Measurements from ENCODE around the gene STIP1.

STIP1 gene

DNA sequence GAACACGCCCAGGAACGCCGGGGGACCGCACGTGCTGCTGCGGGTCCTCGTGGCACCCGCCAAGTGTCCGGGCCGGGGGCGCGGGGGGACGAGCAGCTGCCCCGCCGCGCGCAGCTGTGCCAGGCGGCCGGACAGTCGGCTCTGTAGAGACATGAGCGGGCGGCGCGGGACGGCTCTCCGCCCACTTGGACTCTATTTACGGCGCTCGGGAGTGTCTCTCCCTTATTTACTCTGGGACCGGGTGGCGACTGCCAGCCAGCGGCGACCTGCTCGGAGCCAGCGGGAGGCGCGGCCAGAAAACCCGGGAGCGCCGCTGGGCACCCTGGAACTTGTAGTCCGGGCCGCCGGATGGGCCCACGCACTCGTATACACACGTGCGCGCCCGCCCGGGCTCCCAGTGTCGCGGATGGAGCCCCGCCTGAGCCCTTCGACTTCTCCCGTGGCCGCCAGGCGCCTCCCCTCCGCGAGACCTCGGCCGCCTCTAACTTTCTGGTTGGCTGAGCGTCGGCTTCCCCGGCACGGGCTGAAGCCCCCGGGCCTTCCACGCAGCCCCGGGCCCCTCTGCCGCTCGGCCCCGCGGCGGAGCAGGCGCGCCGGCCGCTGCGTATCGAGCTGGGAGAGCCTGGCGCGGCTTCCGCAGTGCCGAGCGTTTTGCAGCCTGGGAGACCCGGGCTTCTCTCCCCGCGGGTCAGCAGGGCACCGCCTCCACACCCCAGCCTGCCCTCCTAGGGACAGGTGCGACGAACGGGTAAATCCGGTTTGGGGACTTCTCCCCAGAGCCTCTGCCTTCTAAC, 19.9 kb upstream of the STIP1 start, which contains the start of gene MACROD1:
Gene MACROD1, minus strand, starts transcription at position 272 of the 794 bp plus-strand sequence. Its CDS starts 119 bp downstream, at position 153.
- ATAC-seq (replicated peaks): peak; percentile 97

DNA sequence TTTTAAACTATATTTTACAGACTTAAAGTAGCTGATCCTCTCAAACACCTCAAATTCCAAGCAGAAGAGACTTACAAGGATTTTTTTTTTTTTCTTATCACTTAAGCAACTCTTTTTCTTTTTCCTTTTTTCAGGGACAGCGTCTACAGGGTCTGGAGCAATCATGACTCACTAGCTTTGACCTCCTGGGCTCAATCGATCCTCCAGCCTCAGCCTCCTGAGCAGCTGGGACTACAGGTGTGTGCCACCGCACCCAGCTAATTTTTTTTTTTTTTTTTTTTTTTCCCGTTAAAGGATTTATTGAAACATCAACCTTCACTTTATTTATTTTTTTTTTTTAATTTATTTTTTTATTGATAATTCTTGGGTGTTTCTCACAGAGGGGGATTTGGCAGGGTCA, 15.6 kb upstream of the STIP1 start:
- no peak for ATAC-seq (replicated peaks)
- no peaks in the 10 kb centered on the region for H3K27me3 Mint-ChIP-seq
- H3K4me3 Mint-ChIP-seq: no peak overlapping the region
- H3K4me1 Mint-ChIP-seq (ENCODE audit: low read depth in 2 of 2): peaks cover 6 to 7% of the 10 kb centered on the region in 2 donors
- H3K9me3 Mint-ChIP-seq: no peaks in the 10 kb centered on the region
- DNase-seq: no peak
- no peaks in the 10 kb centered on the region for H3K36me3 Mint-ChIP-seq (ENCODE audit: insufficient read depth)
- H3K27ac Mint-ChIP-seq: no peak overlapping the region

More for the DNA sequence above, 19.9 kb upstream of the STIP1 start, which contains the start of gene MACROD1:
- Mint-ChIP-seq H3K36me3 (ENCODE audit: insufficient read depth) (no peaks in the 10 kb centered on the region), H3K4me1 (ENCODE audit: low read depth in 2 of 2) (peaks cover 12 to 15% of the 10 kb centered on the region in 2 donors), H3K27ac (peak within 1 kb of the TSS in 1 of 2 donors; percentile 65), H3K27me3 (no peaks in the 10 kb centered on the region), H3K4me3 (peak within 1 kb of the TSS; percentile 87 to 90), H3K9me3 (no peaks in the 10 kb centered on the region)
- peak; percentile 61 to 63 (median 62) for DNase-seq

DNA sequence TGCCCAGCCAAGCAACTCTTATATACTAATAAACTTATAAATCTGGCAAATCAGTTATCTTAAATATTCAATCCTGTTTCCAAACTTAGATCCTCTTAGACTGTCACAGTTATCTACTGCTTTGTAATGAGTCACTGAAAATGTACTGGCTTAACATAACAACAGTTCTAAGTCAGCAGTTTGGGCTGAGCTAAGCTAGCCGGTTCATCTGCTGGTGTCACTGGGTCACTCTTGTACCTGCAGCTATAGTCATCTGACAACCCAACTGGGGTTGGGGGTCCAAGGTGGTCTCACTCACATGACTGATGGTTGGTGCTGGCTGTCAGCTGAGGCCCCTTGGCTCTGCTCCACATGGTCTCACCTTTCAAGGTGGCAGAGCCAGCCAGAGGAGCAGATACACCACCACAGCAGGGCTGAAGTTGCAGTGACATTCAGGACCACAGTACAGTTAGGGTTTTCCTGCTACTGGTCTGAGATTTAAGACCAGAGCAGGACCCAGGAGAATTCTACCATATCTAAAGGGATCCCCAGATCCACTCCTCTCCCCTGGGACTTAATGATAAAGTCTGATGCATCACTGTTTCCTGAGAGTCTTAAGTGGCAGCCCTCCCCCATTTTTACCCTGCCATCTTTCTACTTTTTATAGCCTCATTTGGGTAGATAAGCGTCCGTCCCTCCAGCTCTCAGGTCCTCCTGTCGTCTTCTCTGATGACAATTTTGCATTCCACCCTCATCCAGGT, 12.2 kb upstream of the STIP1 start:
- H3K4me1 Mint-ChIP-seq (ENCODE audit: low read depth in 2 of 2): peaks cover 0 to 1% of the 10 kb centered on the region in 2 donors
- peaks cover 4% of the 10 kb centered on the region for H3K36me3 Mint-ChIP-seq (ENCODE audit: insufficient read depth)
- H3K27ac Mint-ChIP-seq: no peak overlapping the region
- DNase-seq (no peak), ATAC-seq (replicated peaks) (no peak)
- no peaks in the 10 kb centered on the region for H3K9me3 Mint-ChIP-seq
- no peaks in the 10 kb centered on the region for H3K27me3 Mint-ChIP-seq
- no peak overlapping the region for H3K4me3 Mint-ChIP-seq

DNA sequence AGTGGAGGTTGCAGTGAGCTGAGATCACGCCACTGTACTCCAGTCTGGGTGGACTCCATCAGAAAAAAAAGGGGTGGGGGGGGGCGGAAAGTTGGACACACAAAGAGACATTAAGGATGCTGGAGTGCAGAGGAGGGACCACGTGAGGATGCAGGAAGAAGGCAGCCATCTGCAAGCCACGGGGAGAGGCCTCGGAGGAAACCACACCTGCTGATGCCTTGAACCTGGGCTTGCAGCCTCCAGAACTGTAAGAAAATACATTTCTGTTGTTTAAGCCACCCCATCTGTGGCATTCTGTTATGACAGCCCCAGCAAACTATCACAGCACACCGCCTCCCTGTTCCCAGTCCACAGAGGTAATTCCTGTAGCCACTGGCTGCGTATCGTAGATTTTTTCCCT, 9.2 kb upstream of the STIP1 start:
- no peak overlapping the region for H3K27ac Mint-ChIP-seq
- H3K4me3 Mint-ChIP-seq: no peak overlapping the region
- no peak for ATAC-seq (replicated peaks)
- no peak for DNase-seq
- no peaks in the 10 kb centered on the region for H3K27me3 Mint-ChIP-seq
- H3K36me3 Mint-ChIP-seq (ENCODE audit: insufficient read depth): peaks cover 8% of the 10 kb centered on the region
- peaks cover 1 to 3% of the 10 kb centered on the region in 2 donors for H3K4me1 Mint-ChIP-seq (ENCODE audit: low read depth in 2 of 2)
- H3K9me3 Mint-ChIP-seq: no peaks in the 10 kb centered on the region

DNA sequence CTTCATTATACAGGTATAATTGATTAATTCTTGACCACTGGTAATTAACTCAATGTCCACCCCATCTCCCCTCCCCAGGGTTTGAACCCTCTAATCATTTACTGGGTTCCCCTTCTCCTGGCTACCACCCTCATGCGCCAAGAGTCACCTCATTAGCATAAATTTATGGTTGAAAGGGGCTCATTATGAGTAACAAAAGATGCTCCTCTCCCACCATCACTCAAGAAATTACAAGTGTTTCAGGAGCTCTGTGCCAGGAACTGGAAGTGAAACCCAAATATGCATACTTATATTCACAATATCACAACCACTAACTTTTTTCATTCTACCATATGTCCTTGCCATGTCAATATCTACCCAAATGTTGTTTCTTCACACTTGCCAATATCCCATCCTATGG, 7.8 kb upstream of the STIP1 start:
- Mint-ChIP-seq H3K9me3 (no peaks in the 10 kb centered on the region), H3K4me3 (no peak overlapping the region)

DNA sequence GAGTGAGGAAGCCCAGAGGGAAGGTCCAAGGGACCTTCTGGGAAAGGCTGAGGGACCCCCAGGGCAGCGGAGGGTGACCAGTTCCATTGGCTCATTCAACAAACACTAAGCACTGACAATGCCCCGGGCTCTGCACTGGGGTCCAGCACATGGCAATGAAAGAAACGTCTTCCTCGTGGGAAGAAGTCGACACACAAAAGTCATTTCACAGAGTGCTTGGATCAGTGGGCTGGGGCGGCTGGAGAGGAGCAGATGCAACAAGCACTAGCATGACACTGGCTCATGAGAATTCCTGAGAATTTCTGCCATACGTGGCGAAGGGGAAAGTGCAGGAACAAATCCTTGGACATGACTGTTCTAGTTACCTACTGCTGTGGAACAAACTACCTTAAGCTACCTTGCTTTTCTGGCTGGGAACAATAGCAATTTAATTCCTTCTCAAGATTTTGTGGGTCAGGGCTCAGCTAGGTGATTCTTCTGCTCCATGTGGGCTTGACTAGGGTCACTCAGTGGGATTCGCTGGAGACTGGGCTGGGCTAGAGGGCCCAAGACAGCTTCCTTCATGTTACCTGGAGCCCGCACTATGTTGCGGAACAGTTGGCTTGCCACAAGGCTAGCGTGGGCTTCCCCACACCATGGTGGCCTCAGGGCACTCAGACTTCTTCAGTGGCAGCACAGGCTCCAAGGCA, 6.9 kb upstream of the STIP1 start:
- H3K27me3 Mint-ChIP-seq: no peaks in the 10 kb centered on the region
- ATAC-seq (replicated peaks): no peak
- H3K4me1 Mint-ChIP-seq (ENCODE audit: low read depth in 2 of 2): peaks cover 9 to 11% of the 10 kb centered on the region in 2 donors
- H3K9me3 Mint-ChIP-seq: no peaks in the 10 kb centered on the region
- DNase-seq: no peak
- no peak overlapping the region for H3K27ac Mint-ChIP-seq
- H3K4me3 Mint-ChIP-seq: no peak overlapping the region
- peaks cover 8% of the 10 kb centered on the region for H3K36me3 Mint-ChIP-seq (ENCODE audit: insufficient read depth)

More for the DNA sequence above, 7.8 kb upstream of the STIP1 start:
- no peak for DNase-seq
- ATAC-seq (replicated peaks): no peak
- H3K4me1 Mint-ChIP-seq (ENCODE audit: low read depth in 2 of 2): peaks cover 1 to 7% of the 10 kb centered on the region in 2 donors
- peaks cover 8% of the 10 kb centered on the region for H3K36me3 Mint-ChIP-seq (ENCODE audit: insufficient read depth)
- H3K27ac Mint-ChIP-seq: no peak overlapping the region
- H3K27me3 Mint-ChIP-seq: no peaks in the 10 kb centered on the region

DNA sequence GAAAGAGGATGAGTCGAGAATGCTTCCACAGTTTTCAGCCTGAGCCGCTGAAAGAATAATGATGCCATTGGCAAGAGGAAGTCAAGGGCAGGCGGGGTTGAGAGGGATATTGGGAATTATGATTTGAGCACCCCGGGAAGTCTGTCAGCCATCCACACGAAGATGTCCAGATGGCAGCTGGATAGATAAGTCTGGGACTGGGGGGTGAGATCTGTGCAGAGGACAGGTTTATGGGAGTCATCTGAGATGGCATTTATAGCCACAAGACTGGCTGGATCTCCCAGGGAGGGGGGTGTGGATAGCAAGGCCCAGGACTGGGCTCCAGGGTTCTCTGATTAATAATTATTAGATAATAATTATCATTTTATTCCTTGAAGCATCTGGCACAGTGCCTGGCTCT, 5.1 kb upstream of the STIP1 start:
- ATAC-seq (replicated peaks) (no peak), DNase-seq (no peak)
- H3K27ac Mint-ChIP-seq: no peak overlapping the region
- H3K4me3 Mint-ChIP-seq: no peak overlapping the region
- H3K9me3 Mint-ChIP-seq: no peaks in the 10 kb centered on the region
- peaks cover 17% of the 10 kb centered on the region for H3K36me3 Mint-ChIP-seq (ENCODE audit: insufficient read depth)
- peaks cover 14% of the 10 kb centered on the region in 2 donors for H3K4me1 Mint-ChIP-seq (ENCODE audit: low read depth in 2 of 2)
- H3K27me3 Mint-ChIP-seq: no peaks in the 10 kb centered on the region

DNA sequence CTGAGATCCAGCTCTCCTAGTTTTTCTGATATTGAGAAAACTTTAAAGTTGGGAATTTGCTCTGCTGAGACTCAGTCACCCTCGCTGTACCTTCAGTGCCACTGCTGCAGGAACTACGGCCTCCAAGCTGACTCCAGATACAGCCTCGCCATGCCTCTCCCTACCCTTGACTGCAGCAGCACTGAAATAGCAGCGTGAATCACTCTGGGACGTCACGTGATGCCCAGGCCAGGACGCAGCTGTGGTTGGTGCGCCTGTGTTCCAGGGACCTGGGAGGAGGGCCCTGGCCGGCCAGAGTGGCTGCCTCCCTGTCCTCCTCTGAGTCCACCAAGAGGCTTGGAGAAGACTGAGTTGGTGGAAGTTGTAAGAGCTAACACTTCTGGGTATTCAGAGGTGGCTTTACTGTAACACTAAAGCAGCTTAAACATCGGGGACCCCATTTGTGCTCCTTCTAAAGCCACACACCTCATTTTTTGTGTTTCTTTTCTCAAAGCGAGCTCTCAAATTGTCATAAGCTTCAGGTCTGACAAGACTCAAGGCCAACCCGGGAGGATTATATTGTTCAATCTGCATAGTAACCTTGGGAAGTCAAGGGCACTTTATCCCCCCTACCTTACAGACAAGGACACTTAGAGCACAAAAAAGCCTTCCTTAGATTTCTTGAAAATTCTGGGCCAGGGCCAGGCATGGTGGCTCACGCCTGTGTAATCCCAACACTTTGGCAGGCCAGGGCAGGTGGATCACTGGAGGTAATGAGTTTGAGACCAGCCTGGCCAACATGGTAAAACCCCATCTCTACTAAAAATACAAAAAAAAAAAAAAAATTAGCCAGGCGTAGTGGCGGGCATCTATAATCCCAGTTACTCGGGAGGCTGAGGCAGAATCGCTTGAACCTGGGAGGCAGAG, 4.2 kb upstream of the STIP1 start:
- DNase-seq: no peak
- Mint-ChIP-seq H3K27ac (no peak overlapping the region), H3K4me1 (ENCODE audit: low read depth in 2 of 2) (peaks cover 14 to 15% of the 10 kb centered on the region in 2 donors), H3K9me3 (no peaks in the 10 kb centered on the region), H3K4me3 (no peak overlapping the region), H3K36me3 (ENCODE audit: insufficient read depth) (peaks cover 21% of the 10 kb centered on the region), H3K27me3 (no peaks in the 10 kb centered on the region)
- no peak for ATAC-seq (replicated peaks)

DNA sequence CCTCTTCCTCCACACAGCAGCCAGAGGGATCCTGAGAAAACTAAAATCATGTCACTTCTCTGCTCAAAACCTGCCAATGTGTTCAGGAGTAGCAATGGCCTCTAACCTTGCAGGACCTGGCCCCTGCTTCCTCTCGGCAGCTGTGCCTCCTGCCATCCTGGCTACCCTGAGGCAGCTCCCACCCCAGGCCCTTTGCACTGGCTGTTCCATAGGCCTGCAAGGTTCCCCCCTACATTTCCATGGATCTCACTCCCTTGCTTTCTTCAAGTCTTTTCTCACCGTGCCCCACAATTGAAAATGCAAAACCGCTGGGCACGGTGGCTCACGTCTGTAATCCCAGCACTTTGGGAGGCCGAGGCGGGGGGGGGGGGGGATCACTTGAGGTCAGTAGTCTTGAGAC, 2.1 kb upstream of the STIP1 start:
- H3K4me1 Mint-ChIP-seq (ENCODE audit: low read depth in 2 of 2): peaks cover 14 to 18% of the 10 kb centered on the region in 2 donors
- DNase-seq: no peak
- peak overlapping the region in 1 of 2 donors; percentile 59 for H3K4me3 Mint-ChIP-seq
- H3K9me3 Mint-ChIP-seq: no peaks in the 10 kb centered on the region
- peaks cover 17% of the 10 kb centered on the region for H3K36me3 Mint-ChIP-seq (ENCODE audit: insufficient read depth)
- no peak for ATAC-seq (replicated peaks)
- no peaks in the 10 kb centered on the region for H3K27me3 Mint-ChIP-seq
- peak overlapping the region in 1 of 2 donors; percentile 31 for H3K27ac Mint-ChIP-seq

DNA sequence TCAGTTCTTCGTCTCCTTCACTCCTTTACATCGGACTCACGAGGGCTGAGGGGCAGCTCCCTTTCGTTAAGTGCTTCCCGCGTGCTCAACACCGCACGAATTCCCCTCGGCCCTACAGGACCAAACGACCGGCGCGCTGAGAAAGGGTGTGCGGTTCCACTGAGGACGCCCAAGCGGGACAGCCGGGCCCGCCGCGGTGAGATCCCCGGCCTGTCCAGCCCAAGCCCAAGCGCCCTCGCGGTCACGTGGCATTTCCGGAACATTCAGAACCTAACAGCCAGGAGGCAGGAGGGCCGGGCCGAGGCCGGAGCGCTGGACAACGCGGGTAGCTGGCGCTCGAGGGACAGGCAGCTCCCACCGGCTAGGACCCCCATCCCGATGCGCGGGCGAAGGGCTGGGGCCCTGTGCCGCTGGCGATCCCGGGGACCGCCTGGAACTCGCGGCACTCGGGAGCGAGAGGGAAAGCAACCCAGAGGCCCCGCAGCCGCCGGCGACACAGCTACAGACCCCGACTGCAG, 737 bp upstream of the STIP1 start:
- no peak for ATAC-seq (replicated peaks)
- Mint-ChIP-seq H3K36me3 (ENCODE audit: insufficient read depth) (peaks cover 28% of the 10 kb centered on the region), H3K4me3 (peak overlapping the region in 1 of 2 donors; percentile 91), H3K27ac (peak overlapping the region in 1 of 2 donors; percentile 31), H3K9me3 (no peaks in the 10 kb centered on the region), H3K4me1 (ENCODE audit: low read depth in 2 of 2) (peaks cover 18 to 21% of the 10 kb centered on the region in 2 donors), H3K27me3 (no peaks in the 10 kb centered on the region)
- peak in 1 of 3 experiments; percentile 25 for DNase-seq

DNA sequence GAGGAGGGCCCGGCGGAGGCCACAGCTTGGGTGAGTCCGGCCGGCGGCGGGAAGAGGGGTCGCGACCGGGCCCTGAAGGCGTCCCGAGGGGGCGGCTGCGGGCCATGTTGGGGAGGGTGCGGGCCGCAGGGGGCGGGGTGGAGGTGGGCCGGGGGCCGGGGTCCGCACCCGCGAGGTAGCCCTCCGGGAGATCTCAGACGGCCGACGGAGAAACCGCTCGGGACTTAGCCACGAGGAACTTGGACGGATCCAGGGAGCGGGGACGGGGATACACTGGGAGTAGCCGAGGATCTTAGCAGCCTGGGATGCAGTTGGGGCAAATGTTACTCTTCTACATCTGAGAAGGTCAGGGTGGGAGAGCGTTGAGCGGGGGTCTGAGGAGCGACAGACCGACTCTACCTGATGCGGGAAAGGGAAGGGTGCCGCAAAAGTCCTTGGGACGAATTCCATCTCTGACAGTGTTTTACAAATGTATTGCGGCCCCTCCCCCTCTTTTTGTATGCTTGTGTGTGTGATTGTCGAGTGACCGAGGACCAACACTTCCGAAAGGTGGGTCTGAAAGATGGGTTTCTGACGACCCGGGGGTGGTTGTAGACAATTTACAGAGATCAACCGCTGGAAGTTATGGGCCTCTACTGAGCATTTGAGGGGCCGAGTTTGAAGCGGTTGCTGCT, 658 bp downstream of the STIP1 start:
- Mint-ChIP-seq H3K4me3 (no peak overlapping the region), H3K9me3 (no peaks in the 10 kb centered on the region), H3K4me1 (ENCODE audit: low read depth in 2 of 2) (peaks cover 16 to 21% of the 10 kb centered on the region in 2 donors), H3K27me3 (no peaks in the 10 kb centered on the region), H3K36me3 (ENCODE audit: insufficient read depth) (peaks cover 29% of the 10 kb centered on the region), H3K27ac (peak overlapping the region in 1 of 2 donors; percentile 86)
- ATAC-seq (replicated peaks) (no peak), DNase-seq (peak in 1 of 3 experiments; percentile 37)

DNA sequence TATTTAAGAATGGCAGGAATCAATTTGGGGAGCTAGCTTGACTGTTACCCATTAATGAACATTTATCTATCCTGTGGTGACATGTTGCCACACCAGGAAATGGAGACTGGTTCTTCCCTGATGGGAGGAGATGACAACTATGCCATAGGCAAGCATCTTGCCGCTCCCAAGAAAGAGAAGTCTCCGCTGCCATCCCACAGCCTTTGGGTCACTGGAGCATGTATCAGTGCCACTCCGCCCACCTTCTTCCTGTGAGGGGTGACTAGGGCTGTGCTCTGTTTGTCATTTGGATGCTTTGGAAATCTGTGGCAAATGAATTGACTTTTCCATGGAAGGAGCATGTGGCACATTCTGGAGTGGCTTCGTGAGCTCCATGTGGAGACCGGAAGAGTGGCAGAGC, 6.5 kb downstream of the STIP1 start:
- Mint-ChIP-seq H3K4me3 (no peak overlapping the region), H3K4me1 (ENCODE audit: low read depth in 2 of 2) (peaks cover 6 to 10% of the 10 kb centered on the region in 2 donors), H3K27me3 (no peaks in the 10 kb centered on the region), H3K36me3 (ENCODE audit: insufficient read depth) (peaks cover 64% of the 10 kb centered on the region), H3K9me3 (no peaks in the 10 kb centered on the region), H3K27ac (peak overlapping the region in 1 of 2 donors; percentile 55)
- ATAC-seq (replicated peaks): no peak
- DNase-seq: no peak

Measured in effector memory CD8-positive, alpha-beta T cell (primary cell).